ENCODE results near the gene KIAA0825. TPM values are rescaled to one million over a fixed set of nuclear protein-coding genes. Genes with fewer than 3 reads are reported as not detected.

Gene KIAA0825
- total and polyA plus RNA-seq, 2 donors, result 0.79 to 25.5 TPM

GRCh38 chr5:94467954-94468930 lies 150.2 kb downstream of the KIAA0825 start:
- Histone ChIP-seq H3K4me1 (ENCODE audit: insufficient read depth) (no peaks in the 10 kb centered on the region), H3K36me3 (ENCODE audit: insufficient read depth) (peaks cover 2% of the 10 kb centered on the region), H3K4me3 (ENCODE audit: low read depth, low read length) (no peak overlapping the region), H3K27ac (ENCODE audit: low read depth) (no peak overlapping the region)
- no peak for DNase-seq (ENCODE audit: extremely low spot score)
- WGBS, result 85% methylated on average over 5 of the region's 5 CpGs

GRCh38 chr5:94467346-94467953 lies 151.0 kb downstream of the KIAA0825 start:
- WGBS, result 65% methylated on average over 3 of the region's 3 CpGs
- Histone ChIP-seq H3K4me1 (ENCODE audit: insufficient read depth) (no peaks in the 10 kb centered on the region), H3K27ac (ENCODE audit: low read depth) (no peak overlapping the region), H3K4me3 (ENCODE audit: low read depth, low read length) (no peak overlapping the region), H3K36me3 (ENCODE audit: insufficient read depth) (peaks cover 2% of the 10 kb centered on the region)
- no peak for DNase-seq (ENCODE audit: extremely low spot score)

GRCh38 chr5:94463739-94464138 lies 154.7 kb downstream of the KIAA0825 start:
- Histone ChIP-seq H3K4me1 (ENCODE audit: insufficient read depth) (no peaks in the 10 kb centered on the region), H3K4me3 (ENCODE audit: low read depth, low read length) (no peak overlapping the region), H3K27ac (ENCODE audit: low read depth) (no peak overlapping the region), H3K36me3 (ENCODE audit: insufficient read depth) (peaks cover 2% of the 10 kb centered on the region)
- 32% methylated on average over 2 of the region's 2 CpGs for WGBS
- no peak for DNase-seq (ENCODE audit: extremely low spot score)

GRCh38 chr5:94461131-94461530 lies 157.3 kb downstream of the KIAA0825 start:
- H3K36me3 ChIP-seq (ENCODE audit: insufficient read depth), result peaks cover 2% of the 10 kb centered on the region
- no peak overlapping the region for H3K27ac ChIP-seq (ENCODE audit: low read depth)
- H3K4me1 ChIP-seq (ENCODE audit: insufficient read depth), result no peaks in the 10 kb centered on the region
- 50% methylated on average over 4 of the region's 4 CpGs for WGBS
- no peak for DNase-seq (ENCODE audit: extremely low spot score)
- no peak overlapping the region for H3K4me3 ChIP-seq (ENCODE audit: low read depth, low read length)

- Histone ChIP-seq H3K4me3 (ENCODE audit: low read depth, low read length) (no peak overlapping the region), H3K27ac (ENCODE audit: low read depth) (no peak overlapping the region)
Observed at GRCh38 chr5:94459915-94460314, 158.5 kb downstream of the KIAA0825 start.

GRCh38 chr5:94457788-94458187 lies 160.6 kb downstream of the KIAA0825 start:
- 95% methylated on average over 4 of the region's 4 CpGs for whole genome bisulfite sequencing
- H3K4me1 ChIP-seq (ENCODE audit: insufficient read depth), result no peaks in the 10 kb centered on the region
- no peak overlapping the region for H3K4me3 ChIP-seq (ENCODE audit: low read depth, low read length)
- DNase-seq (ENCODE audit: extremely low spot score), result no peak
- no peak overlapping the region for H3K27ac ChIP-seq (ENCODE audit: low read depth)
- H3K36me3 ChIP-seq (ENCODE audit: insufficient read depth), result no peaks in the 10 kb centered on the region

More at GRCh38 chr5:94459915-94460314, 158.5 kb downstream of the KIAA0825 start:
- Histone ChIP-seq H3K4me1 (ENCODE audit: insufficient read depth) (no peaks in the 10 kb centered on the region), H3K36me3 (ENCODE audit: insufficient read depth) (peaks cover 2% of the 10 kb centered on the region)
- no peak for DNase-seq (ENCODE audit: extremely low spot score)

- Histone ChIP-seq H3K4me1 (ENCODE audit: insufficient read depth) (no peaks in the 10 kb centered on the region), H3K4me3 (ENCODE audit: low read depth, low read length) (no peak overlapping the region), H3K36me3 (ENCODE audit: insufficient read depth) (peaks cover 2% of the 10 kb centered on the region), H3K27ac (ENCODE audit: low read depth) (no peak overlapping the region)
- DNase-seq (ENCODE audit: extremely low spot score), result no peak
- 96% methylated on average over 2 of the region's 2 CpGs for WGBS
Observed at GRCh38 chr5:94445726-94446125, 172.7 kb downstream of the KIAA0825 start.

- H3K36me3 ChIP-seq (ENCODE audit: insufficient read depth), result peaks cover 2% of the 10 kb centered on the region
- no peak overlapping the region for H3K4me3 ChIP-seq (ENCODE audit: low read depth, low read length)
- no peak for DNase-seq (ENCODE audit: extremely low spot score)
- no peaks in the 10 kb centered on the region for H3K4me1 ChIP-seq (ENCODE audit: insufficient read depth)
- no peak overlapping the region for H3K27ac ChIP-seq (ENCODE audit: low read depth)
- 82% methylated on average over 2 of the region's 2 CpGs for WGBS
Observed at GRCh38 chr5:94442991-94443390, 175.4 kb downstream of the KIAA0825 start.

- 59% methylated on average over 1 of the region's 1 CpG for WGBS
- no peaks in the 10 kb centered on the region for H3K4me1 ChIP-seq (ENCODE audit: insufficient read depth)
- no peak for DNase-seq (ENCODE audit: extremely low spot score)
Observed at GRCh38 chr5:94442076-94442475, 176.3 kb downstream of the KIAA0825 start.

GRCh38 chr5:94440015-94440414 lies 178.4 kb downstream of the KIAA0825 start:
- no peak overlapping the region for H3K4me3 ChIP-seq (ENCODE audit: low read depth, low read length)
- no peaks in the 10 kb centered on the region for H3K36me3 ChIP-seq (ENCODE audit: insufficient read depth)
- 56% methylated on average over 3 of the region's 3 CpGs for WGBS
- H3K27ac ChIP-seq (ENCODE audit: low read depth), result no peak overlapping the region
- no peaks in the 10 kb centered on the region for H3K4me1 ChIP-seq (ENCODE audit: insufficient read depth)
- no peak for DNase-seq (ENCODE audit: extremely low spot score)

More at GRCh38 chr5:94442076-94442475, 176.3 kb downstream of the KIAA0825 start:
- Histone ChIP-seq H3K4me3 (ENCODE audit: low read depth, low read length) (no peak overlapping the region), H3K36me3 (ENCODE audit: insufficient read depth) (peaks cover 2% of the 10 kb centered on the region), H3K27ac (ENCODE audit: low read depth) (no peak overlapping the region)

GRCh38 chr5:94433397-94434163 lies 184.8 kb downstream of the KIAA0825 start:
- no peak for DNase-seq (ENCODE audit: extremely low spot score)
- H3K27ac ChIP-seq (ENCODE audit: low read depth), result no peak overlapping the region
- 48% methylated on average over 2 of the region's 2 CpGs for WGBS
- H3K36me3 ChIP-seq (ENCODE audit: insufficient read depth), result no peaks in the 10 kb centered on the region
- no peak overlapping the region for H3K4me3 ChIP-seq (ENCODE audit: low read depth, low read length)
- no peaks in the 10 kb centered on the region for H3K4me1 ChIP-seq (ENCODE audit: insufficient read depth)

GRCh38 chr5:94432499-94432898 lies 185.9 kb downstream of the KIAA0825 start:
- no peak overlapping the region for H3K27ac ChIP-seq (ENCODE audit: low read depth)
- H3K36me3 ChIP-seq (ENCODE audit: insufficient read depth), result no peaks in the 10 kb centered on the region
- DNase-seq (ENCODE audit: extremely low spot score), result no peak
- H3K4me3 ChIP-seq (ENCODE audit: low read depth, low read length), result no peak overlapping the region
- H3K4me1 ChIP-seq (ENCODE audit: insufficient read depth), result no peaks in the 10 kb centered on the region

- H3K36me3 ChIP-seq (ENCODE audit: insufficient read depth), result no peaks in the 10 kb centered on the region
- DNase-seq (ENCODE audit: extremely low spot score), result no peak
- no peaks in the 10 kb centered on the region for H3K4me1 ChIP-seq (ENCODE audit: insufficient read depth)
- no peak overlapping the region for H3K27ac ChIP-seq (ENCODE audit: low read depth)
- no peak overlapping the region for H3K4me3 ChIP-seq (ENCODE audit: low read depth, low read length)
Observed at GRCh38 chr5:94431696-94432095, 186.7 kb downstream of the KIAA0825 start.

All from urinary bladder (tissue), 4 donors.